K562 (cell line): ENCODE data around the gene FERMT3. TPM values are rescaled to one million over a fixed set of nuclear protein-coding genes. Genes with fewer than 3 reads are reported as not detected.

Experiments
- ATAC-seq: fragments of 200-7000 bp; cut with Tn5 transposase; 3 replicates; pipeline ENCODE4 v1.9.1; 2020; ENCODE audit warnings: moderate library complexity
- BruUV-seq: library from RNA; stranded (reverse); fragments of 400-500 nt; replicated peaks from 2 replicates; lab custom pipeline; 2021; lab: Mats Ljungman, UMichigan
- CTCF ChIA-PET: fragments of 300-600 bp; formaldehyde crosslinking; extraction: SDS; loops from one replicate; lab custom pipeline; 2021; ENCODE audit warnings: low intra/inter-chr PET ratio; lab: Yijun Ruan, JAX
- POLR2A ChIA-PET: fragments of 300-600, 350-650 bp; sonication (Branson Sonifier 250); formaldehyde crosslinking; extraction: SDS; loops from one replicate; lab custom pipeline; 2021; ENCODE audit warnings: antibody characterized with exemption, inconsistent platforms; lab: Yijun Ruan, JAX
- DNase-seq, 4 experiments: peaks; one replicate each; pipeline versions ENCODE4 v3.0.0 to v3.0.0-alpha.2; 2011 to 2018; ENCODE audit warnings: low spot score in 3 of 4, mixed read lengths in 3 of 4; ENCODE audit errors: extremely low read depth in 1 of 4
- FAIRE-seq: peaks from 2 replicates; lab custom pipeline; 2011; peaks lifted over from hg19 to GRCh38; lab: Jason Lieb, UNC
- H2AFZ ChIP-seq: 2 replicates; pipeline ENCODE4 v1.6.0; 2011; ENCODE audit warnings: low read depth, low read length, control low read depth, inconsistent platforms
- H3K27ac ChIP-seq: fragments of 200-600 bp; 3 replicates; pipeline ENCODE4 v1.8.0; 2011; ENCODE audit warnings: low read depth, mild to moderate bottlenecking, control low read depth, inconsistent platforms, low read length, moderate library complexity, mixed read lengths; ENCODE audit errors: extremely low read depth
- H3K27me3 ChIP-seq, 2 experiments: fragments of 300-600 bp in 1 of 2; 2 replicates in 1 of 2; 3 replicates in 1 of 2; pipeline versions ENCODE4 v1.6.0 to v1.8.0; 2011; ENCODE audit warnings: inconsistent platforms in 2 of 2, low read length in 2 of 2, mild to moderate bottlenecking in 1 of 2, mixed read lengths in 1 of 2, moderate library complexity in 1 of 2; ENCODE audit not compliant: control insufficient read depth in 2 of 2, insufficient read depth in 2 of 2
- H3K36me3 ChIP-seq: fragments of 300-600 bp; 3 replicates; pipeline ENCODE4 v1.8.0; 2011; ENCODE audit warnings: mild to moderate bottlenecking, low read length, inconsistent platforms; ENCODE audit not compliant: control insufficient read depth, insufficient read depth
- H3K4me1 ChIP-seq, 2 experiments: fragments of 200-600 bp in 1 of 2; replicated peaks in 1 of 2; 2 replicates in 1 of 2; 3 replicates in 1 of 2; pipeline versions ENCODE4 v1.5.1 to v1.8.0; 2011; ENCODE audit warnings: inconsistent platforms in 2 of 2, low read length in 2 of 2, mild to moderate bottlenecking in 1 of 2, mixed read lengths in 1 of 2, moderate library complexity in 1 of 2; ENCODE audit not compliant: control insufficient read depth in 2 of 2, insufficient read depth in 2 of 2
- H3K4me2 ChIP-seq: 2 replicates; pipeline ENCODE4 v1.6.1; 2011; ENCODE audit warnings: low read length, control low read depth, inconsistent platforms, mixed read lengths; ENCODE audit not compliant: insufficient read depth
- H3K4me3 ChIP-seq: fragments of 200-600 bp; sonication (generic), shearing (Covaris generic); 2 replicates; pipeline ENCODE4 v1.5.1; 2016; ENCODE audit warnings: control low read depth, inconsistent platforms
- H3K79me2 ChIP-seq: fragments of 200-600 bp; 3 replicates; pipeline ENCODE4 v1.8.0; 2011; ENCODE audit warnings: low read length, inconsistent platforms; ENCODE audit not compliant: control insufficient read depth, insufficient read depth
- H3K9ac ChIP-seq, 2 experiments: 2 replicates each; pipeline versions ENCODE4 v1.6.0 to v1.6.1; 2011; ENCODE audit warnings: low read depth in 2 of 2, low read length in 2 of 2, control low read depth in 1 of 2, inconsistent platforms in 1 of 2, mild to moderate bottlenecking in 1 of 2, mixed read lengths in 1 of 2; ENCODE audit not compliant: insufficient read depth in 1 of 2
- H3K9me1 ChIP-seq: one replicate; pipeline ENCODE4 v1.6.0; 2011; ENCODE audit warnings: inconsistent platforms, mild to moderate bottlenecking, low read length, moderate library complexity; ENCODE audit not compliant: control insufficient read depth, insufficient read depth
- H3K9me3 ChIP-seq: replicated peaks from 2 replicates; pipeline ENCODE4 v1.5.1; 2011; ENCODE audit warnings: low read depth, low read length, inconsistent platforms; ENCODE audit not compliant: control insufficient read depth, insufficient read depth
- H4K20me1 ChIP-seq: replicated peaks from 2 replicates; pipeline ENCODE4 v1.6.1; 2011; ENCODE audit warnings: low read length, inconsistent platforms, mixed read lengths; ENCODE audit not compliant: control insufficient read depth, insufficient read depth
- DNMT1 ChIP-seq: fragments of 450-650 bp; IDR thresholded peaks from 2 replicates; pipeline ENCODE4 v1.6.1; 2016; ENCODE audit warnings: antibody characterized with exemption, mild to moderate bottlenecking
- HDAC3 ChIP-seq: fragments of 450-650 bp; IDR thresholded peaks from 2 replicates; pipeline ENCODE4 v1.6.1; 2018; ENCODE audit warnings: borderline replicate concordance, mild to moderate bottlenecking, moderate library complexity; ENCODE audit not compliant: partially characterized antibody
- HMG20B ChIP-seq: fragments of 250-450 bp; sonication (Bioruptor Pico); IDR thresholded peaks from 2 replicates; pipeline ENCODE4 v1.5.0; 2021; ENCODE audit warnings: mild to moderate bottlenecking
- MBD1 ChIP-seq: fragments of 250-450 bp; sonication (Bioruptor Pico); IDR thresholded peaks from 2 replicates; pipeline ENCODE4 v1.8.0; 2022; ENCODE audit warnings: inconsistent platforms
- MTA2 ChIP-seq: fragments of 450-650 bp; IDR thresholded peaks from 2 replicates; pipeline ENCODE4 v1.6.1; 2016; ENCODE audit warnings: low read depth
- MYNN ChIP-seq, 2 experiments: sonication (generic); formaldehyde crosslinking in 1 of 2; IDR thresholded peaks; 2 replicates each; pipeline versions ENCODE4 v1.5.0 to v1.6.1; 2016 to 2020; ENCODE audit warnings: antibody characterized with exemption in 1 of 2, missing genetic modification reagents in 1 of 2
- NFIC ChIP-seq: fragments of 450-650 bp; IDR thresholded peaks from 2 replicates; pipeline ENCODE4 v1.6.1; 2017; ENCODE audit warnings: mild to moderate bottlenecking, inconsistent platforms
- NR2F6 ChIP-seq: fragments of 450-650 bp; formaldehyde crosslinking; IDR thresholded peaks from 2 replicates; pipeline ENCODE4 v1.4.0; 2020; ENCODE audit warnings: mild to moderate bottlenecking
- SMAD1 ChIP-seq: fragments of 150-350 bp; IDR thresholded peaks from 2 replicates; pipeline ENCODE4 v1.6.1; 2014; ENCODE audit warnings: low read length, low read depth; ENCODE audit not compliant: partially characterized antibody
- TCF7L2 ChIP-seq: fragments of 150-350 bp; IDR thresholded peaks from 2 replicates; pipeline ENCODE4 v1.6.1; 2016; ENCODE audit warnings: low read depth, mild to moderate bottlenecking, low read length, moderate library complexity
- WHSC1 ChIP-seq: IDR thresholded peaks from one replicate; pipeline ENCODE4 v1.6.1; 2012; ENCODE audit warnings: low read length, control low read depth, inconsistent platforms
- ZBTB11 ChIP-seq, 3 experiments: fragments of 200-800 bp in 1 of 3; fragments of 250-450 bp in 1 of 3; fragments of 450-650 bp in 1 of 3; sonication (Bioruptor Pico) in 1 of 3; sonication (Bioruptor generic) in 1 of 3; formaldehyde crosslinking in 1 of 3; IDR thresholded peaks; 2 replicates each; pipeline versions ENCODE4 v1.6.1 to v1.8.0; 2016 to 2022; ENCODE audit warnings: mild to moderate bottlenecking in 2 of 3, missing genetic modification characterization in 2 of 3, missing compliant biosample characterization in 1 of 3, moderate library complexity in 1 of 3
- ZNF436 ChIP-seq: fragments of 250-450, 450-650 bp; sonication (Bioruptor Pico); formaldehyde crosslinking; IDR thresholded peaks from 2 replicates; pipeline ENCODE4 v1.7.0; 2020; ENCODE audit warnings: mild to moderate bottlenecking
- WGBS: fragments of 100-300 bp; shearing (Covaris generic); methylation state at CpG from one replicate; pipeline ENCODE4 v1.1.6; 2016; ENCODE audit warnings: low coverage, mixed read lengths; ENCODE audit not compliant: insufficient coverage; ENCODE audit errors: missing lambda C conversion rate; 5-methylcytosine and 5-hydroxymethylcytosine counted together
- in situ Hi-C: fragments of 300-500 bp; cut with MboI; formaldehyde crosslinking; loops from 4 replicates; pipeline ENCODE4 v1.15.0; 2018; ENCODE audit warnings: inconsistent platforms, mixed read lengths
- intact Hi-C: fragments of 100-400 bp; cut with micrococcal nuclease; formaldehyde crosslinking; loops from 2 replicates; pipeline ENCODE4 v1.14.2; 2022
- polyA plus RNA-seq, 8 experiments: library from polyadenylated mRNA; depleted of rRNA in 4 of 8; stranded (reverse) in 5 of 8; unstranded in 3 of 8; fragments of >200 nt; fragmentation: Nextera tagmentation in 2 of 8; fragmentation: Illumina TruSeq in 1 of 8; extraction: Ambion mirVana in 2 of 8; extraction: Trizol in 1 of 8; gene quantifications; 2 replicates each; pipeline versions ENCODE4 v1.2.1 to v1.2.3, GENCODE V29; 2011 to 2014; ENCODE audit warnings: inconsistent platforms in 1 of 8, missing spikeins in 1 of 8
- total RNA-seq, 7 experiments: library from RNA; depleted of rRNA in 6 of 7; stranded (reverse); fragments of >200 nt in 6 of 7; fragmentation: Illumina TruSeq in 2 of 7; extraction: Trizol in 2 of 7; gene quantifications; 2 replicates each; pipeline versions ENCODE4 v1.2.1 to v1.2.3, GENCODE V29; 2011 to 2021; ENCODE audit warnings: low replicate concordance in 1 of 7
- TF ChIP-seq, protein P1 (sequence below): fragments of 250-450 bp; sonication (Bioruptor Pico); IDR thresholded peaks from 2 replicates; pipeline ENCODE4 v1.8.0; 2022; ENCODE audit warnings: moderate library complexity, mild to moderate bottlenecking, inconsistent platforms
- TF ChIP-seq, protein P2 (sequence below): fragments of 250-450 bp; sonication (Bioruptor Pico); IDR thresholded peaks from 2 replicates; pipeline ENCODE4 v1.5.0; 2020; ENCODE audit warnings: mild to moderate bottlenecking, borderline replicate concordance

Gene FERMT3
- total and polyA plus RNA-seq, 9 of the 15 experiments (the other 6 are each of a cell fraction or from before 2014, with no cell fraction given): 3.2 to 275 (median 79.7) TPM

GRCh38 chr11:64244966-64245365 lies 38.4 kb downstream of the FERMT3 start:
- Histone ChIP-seq H2AFZ (no peak overlapping the region), H3K79me2 (peaks cover 55% of the 10 kb centered on the region), H3K27ac (peak overlapping the region; percentile 98; the same call in 2 of the 3 replicates), H3K9ac (peak overlapping the region; percentile 95 to 98), H3K4me1 (peaks cover 39 to 88% of the 10 kb centered on the region in 2 experiments), H3K27me3 (no peaks in the 10 kb centered on the region), H3K4me3 (peak overlapping the region; percentile 98), H3K9me1 (no peaks in the 10 kb centered on the region), H3K4me2 (peak overlapping the region; percentile 99), H4K20me1 (0 out of 2 replicates have a peak, but pooled peaks cover 3% of the 10 kb centered on the region), H3K9me3 (no peaks in the 10 kb centered on the region), H3K36me3 (peaks cover 42% of the 10 kb centered on the region)
- intact Hi-C loops (loop anchor here (10.0 kb wide), 1 partner anchor 60 kb away; the partner anchor contains the start of genes CATSPERZ and ESRRA), in situ Hi-C loops (no loop called here)
- ATAC-seq (no peak), FAIRE-seq (no peak), DNase-seq (no peak)
- ChIA-PET CTCF (no interaction called here), POLR2A (interaction anchor here (0.6 to 7.8 kb wide), 9 partner anchors 8 to 141 kb away, joined by 3 to 58 read pairs (median 5); partner anchors contain the start of genes FERMT3, STIP1 and VEGFB)
- 25% methylated on average over 5 of the region's 6 CpGs for WGBS
- no TSS peak for BruUV-seq
- TF ChIP-seq TCF7L2 (no peak), NR2F6 (no peak), MBD1 (no peak), MYNN (IDR thresholded peaks at IDR 0.05) (0 out of 2 replicates have a peak, but pooled peaks have one; percentile 20), MYNN (CRISPR knock-in tag; IDR thresholded peaks at IDR 0.05) (no peak), ZNF436 (no peak), WHSC1 (no peak), NFIC (no peak), HMG20B (CRISPR knock-in tag) (no peak), ZBTB11 (CRISPR knock-in tag; IDR thresholded peaks at IDR 0.05) (no peak), SMAD1 (no peak), DNMT1 (no peak), HDAC3 (no peak), MTA2 (no peak)
- TF ChIP-seq, protein P1, sequence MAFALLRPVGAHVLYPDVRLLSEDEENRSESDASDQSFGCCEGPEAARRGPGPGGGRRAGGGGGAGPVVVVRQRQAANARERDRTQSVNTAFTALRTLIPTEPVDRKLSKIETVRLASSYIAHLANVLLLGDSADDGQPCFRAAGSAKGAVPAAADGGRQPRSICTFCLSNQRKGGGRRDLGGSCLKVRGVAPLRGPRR (CRISPR knock-in tag): no peak
- TF ChIP-seq, protein P2, sequence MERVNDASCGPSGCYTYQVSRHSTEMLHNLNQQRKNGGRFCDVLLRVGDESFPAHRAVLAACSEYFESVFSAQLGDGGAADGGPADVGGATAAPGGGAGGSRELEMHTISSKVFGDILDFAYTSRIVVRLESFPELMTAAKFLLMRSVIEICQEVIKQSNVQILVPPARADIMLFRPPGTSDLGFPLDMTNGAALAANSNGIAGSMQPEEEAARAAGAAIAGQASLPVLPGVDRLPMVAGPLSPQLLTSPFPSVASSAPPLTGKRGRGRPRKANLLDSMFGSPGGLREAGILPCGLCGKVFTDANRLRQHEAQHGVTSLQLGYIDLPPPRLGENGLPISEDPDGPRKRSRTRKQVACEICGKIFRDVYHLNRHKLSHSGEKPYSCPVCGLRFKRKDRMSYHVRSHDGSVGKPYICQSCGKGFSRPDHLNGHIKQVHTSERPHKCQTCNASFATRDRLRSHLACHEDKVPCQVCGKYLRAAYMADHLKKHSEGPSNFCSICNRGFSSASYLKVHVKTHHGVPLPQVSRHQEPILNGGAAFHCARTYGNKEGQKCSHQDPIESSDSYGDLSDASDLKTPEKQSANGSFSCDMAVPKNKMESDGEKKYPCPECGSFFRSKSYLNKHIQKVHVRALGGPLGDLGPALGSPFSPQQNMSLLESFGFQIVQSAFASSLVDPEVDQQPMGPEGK (CRISPR knock-in tag): no peak
